Thymus (tissue), 14 donors: ENCODE data around the gene RAB42. TPM values are rescaled to one million over a fixed set of nuclear protein-coding genes. Genes with fewer than 3 reads are reported as not detected.

Experiments used
- DNase-seq, 9 donors: peaks; one replicate each; pipeline ENCODE4 v3.0.0-alpha.2; 2013; ENCODE audit warnings: low spot score in 9 of 9, low read depth in 6 of 9, missing footprints in 1 of 9
- H3K27ac ChIP-seq, 2 donors: one replicate each; pipeline ENCODE4 v1.5.1; 2013; ENCODE audit warnings: control low read depth in 1 of 2, low read depth in 1 of 2, low read length in 1 of 2, mild to moderate bottlenecking in 1 of 2, moderate library complexity in 1 of 2
- H3K27me3 ChIP-seq, 2 donors: one replicate each; pipeline ENCODE4 v1.5.1; 2013; ENCODE audit warnings: low read length in 1 of 2; ENCODE audit not compliant: control insufficient read depth in 2 of 2, insufficient read depth in 1 of 2
- H3K36me3 ChIP-seq, 2 donors: one replicate each; pipeline ENCODE4 v1.5.1; 2013; ENCODE audit warnings: low read length in 1 of 2, mild to moderate bottlenecking in 1 of 2, moderate library complexity in 1 of 2; ENCODE audit not compliant: control insufficient read depth in 2 of 2, insufficient read depth in 2 of 2
- H3K4me1 ChIP-seq, 2 donors: one replicate each; pipeline ENCODE4 v1.5.1; 2013; ENCODE audit warnings: low read length in 2 of 2; ENCODE audit not compliant: control insufficient read depth in 2 of 2, insufficient read depth in 2 of 2
- H3K4me3 ChIP-seq, 2 donors: one replicate each; pipeline ENCODE4 v1.5.1; 2013; ENCODE audit warnings: low read length in 2 of 2, control low read depth in 1 of 2, mild to moderate bottlenecking in 1 of 2
- H3K9me3 ChIP-seq, 2 donors: one replicate each; pipeline ENCODE4 v1.5.1; 2013; ENCODE audit warnings: low read length in 1 of 2, mild to moderate bottlenecking in 1 of 2; ENCODE audit not compliant: control insufficient read depth in 2 of 2, insufficient read depth in 1 of 2
- WGBS: extraction: QIAGEN DNeasy Blood & Tissue Kit; methylation state at CpG from one replicate; pipeline ENCODE4 v1.1.7; 2013; 5-methylcytosine and 5-hydroxymethylcytosine counted together
- long read RNA-seq, 10 donors: transcript quantifications; one replicate each; lab custom pipeline, GENCODE V29; 2026
- polyA plus RNA-seq: library from polyadenylated mRNA; stranded (reverse); fragments of 200-250 nt; gene quantifications from one replicate; pipeline ENCODE4 v1.2.3, GENCODE V29; 2013
- total RNA-seq: library from RNA; stranded (reverse); fragments of 120-200 nt; gene quantifications from one replicate; pipeline ENCODE4 v1.2.4, GENCODE V29; 2013
- donor health status: healthy.

Gene RAB42
- total RNA-seq, result 51.5 TPM
- 18.6 TPM for polyA plus RNA-seq
- long read RNA-seq, donor 1, transcript RAB42-202 (2 exons, 857 nt), result major isoform, 5 of 5 reads
- long read RNA-seq, donor 1, partial matches to known transcripts, result 0 of 5 reads
- long read RNA-seq, donor 1, other reads (novel, unspliced or antisense), result 0 of 5 reads
- long read RNA-seq, donor 2, transcript RAB42-202 (2 exons, 857 nt), result major isoform, 83 of 84 reads
- long read RNA-seq, donor 2, partial matches to known transcripts, result 0 of 84 reads
- long read RNA-seq, donor 2, other reads (novel, unspliced or antisense), result 0 of 84 reads
- long read RNA-seq, donor 3, transcript RAB42-202 (2 exons, 857 nt), result major isoform, 50 of 52 reads
- long read RNA-seq, donor 3, partial matches to known transcripts, result 0 of 52 reads
- long read RNA-seq, donor 3, other reads (novel, unspliced or antisense), result 0 of 52 reads
- long read RNA-seq, donor 4, transcript RAB42-202 (2 exons, 857 nt), result major isoform, 25 of 25 reads
- long read RNA-seq, donor 4, partial matches to known transcripts, result 0 of 25 reads
- long read RNA-seq, donor 4, other reads (novel, unspliced or antisense), result 0 of 25 reads
- long read RNA-seq, donor 5, transcript RAB42-202 (2 exons, 857 nt), result major isoform, 42 of 42 reads
- long read RNA-seq, donor 5, partial matches to known transcripts, result 0 of 42 reads
- long read RNA-seq, donor 5, other reads (novel, unspliced or antisense), result 0 of 42 reads
- long read RNA-seq, donor 6, transcript RAB42-202 (2 exons, 857 nt), result major isoform, 34 of 35 reads
- long read RNA-seq, donor 6, partial matches to known transcripts, result 0 of 35 reads
- long read RNA-seq, donor 6, other reads (novel, unspliced or antisense), result 0 of 35 reads
- long read RNA-seq, donor 7, transcript RAB42-202 (2 exons, 857 nt), result major isoform, 33 of 33 reads
- long read RNA-seq, donor 7, partial matches to known transcripts, result 0 of 33 reads
- long read RNA-seq, donor 7, other reads (novel, unspliced or antisense), result 0 of 33 reads
- long read RNA-seq, donor 8, transcript RAB42-202 (2 exons, 857 nt), result major isoform, 10 of 11 reads
- long read RNA-seq, donor 8, partial matches to known transcripts, result 0 of 11 reads
- long read RNA-seq, donor 8, other reads (novel, unspliced or antisense), result 0 of 11 reads
- long read RNA-seq, donor 9, transcript RAB42-202 (2 exons, 857 nt), result major isoform, 35 of 43 reads
- long read RNA-seq, donor 9, partial matches to known transcripts, result 8 of 43 reads
- long read RNA-seq, donor 9, other reads (novel, unspliced or antisense), result 0 of 43 reads
- long read RNA-seq, donor 10, transcript RAB42-202 (2 exons, 857 nt), result major isoform, 40 of 40 reads
- long read RNA-seq, donor 10, partial matches to known transcripts, result 0 of 40 reads
- long read RNA-seq, donor 10, other reads (novel, unspliced or antisense), result 0 of 40 reads

DNA sequence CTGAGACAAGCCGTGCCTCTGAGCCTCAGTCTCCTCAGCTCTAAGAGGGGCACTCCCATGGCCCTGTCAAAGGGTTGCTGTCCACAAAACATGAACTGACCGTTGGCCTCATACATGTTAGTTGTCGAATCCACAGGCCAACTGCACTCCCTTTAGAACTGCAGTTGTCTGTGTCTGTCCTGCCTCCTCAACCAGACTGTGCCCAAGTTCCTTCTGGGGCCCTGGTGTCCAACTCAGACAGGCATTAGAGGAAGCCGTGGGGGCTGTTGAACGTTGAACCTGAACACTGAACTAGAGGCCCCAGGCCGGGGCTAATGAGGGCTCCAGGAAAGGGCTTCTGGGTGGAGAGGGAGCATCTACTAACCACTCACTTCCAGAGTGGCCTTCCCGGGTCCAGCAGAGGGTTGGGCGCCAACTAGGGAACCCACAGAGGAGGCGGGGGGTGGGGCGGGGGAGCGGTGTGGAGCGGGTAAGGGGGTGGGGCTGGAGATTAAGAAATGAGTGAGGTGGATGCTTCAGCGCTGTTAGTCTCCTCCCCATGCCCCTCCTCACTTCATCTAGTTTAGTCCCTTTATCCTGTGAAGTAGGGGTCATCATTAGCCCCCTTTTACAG is at the start of gene RAB42:
RAB42 (plus strand) TSS at position 558 of the 613 bp plus-strand sequence. CDS start 247 bp downstream, outside the sequence.
- Histone ChIP-seq H3K36me3 (peaks cover 0 to 5% of the 10 kb centered on the region in 2 donors), H3K27me3 (peaks cover 0 to 19% of the 10 kb centered on the region in 2 donors), H3K4me1 (peaks cover 5 to 11% of the 10 kb centered on the region in 2 donors), H3K4me3 (peak within 1 kb of the TSS; percentile 36 to 55), H3K9me3 (no peaks in the 10 kb centered on the region), H3K27ac (peak within 1 kb of the TSS; percentile 52 to 62)
- WGBS, result 24% methylated on average over 13 of the region's 13 CpGs
- peak in 1 of 9 donors; percentile 35 for DNase-seq

- no peaks in the 10 kb centered on the region for H3K9me3 ChIP-seq
- WGBS, result 98% methylated on average over 4 of the region's 4 CpGs
- H3K4me1 ChIP-seq, result no peaks in the 10 kb centered on the region
- DNase-seq, result no peak
- no peaks in the 10 kb centered on the region for H3K36me3 ChIP-seq
- no peaks in the 10 kb centered on the region for H3K27me3 ChIP-seq
- no peak overlapping the region for H3K4me3 ChIP-seq
- H3K27ac ChIP-seq, result no peak overlapping the region
Measured at GRCh38 chr1:28545246-28545628, 46.8 kb upstream of the RAB42 start.

DNA sequence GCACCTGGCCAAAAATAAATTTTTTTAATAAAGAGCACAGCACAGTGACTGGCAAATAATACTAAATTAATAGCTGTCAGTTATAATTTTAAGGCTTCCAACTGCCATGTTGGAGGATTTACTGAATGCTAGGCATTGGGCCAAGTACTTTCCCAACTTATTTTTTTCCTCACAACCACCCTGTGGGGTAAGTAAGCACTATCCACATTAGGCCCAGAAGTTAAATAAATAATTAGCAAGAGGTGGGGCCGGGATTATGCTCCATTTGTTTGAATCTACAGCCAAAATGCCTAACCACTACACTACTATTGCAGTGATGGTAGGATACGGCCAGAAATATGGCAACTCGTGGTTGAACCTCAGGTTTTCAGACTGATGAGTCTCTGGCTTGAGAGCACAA is 43.7 kb upstream of the RAB42 start:
- H3K36me3 ChIP-seq, result no peaks in the 10 kb centered on the region
- H3K4me1 ChIP-seq, result peaks cover 0 to 6% of the 10 kb centered on the region in 2 donors
- H3K9me3 ChIP-seq, result no peaks in the 10 kb centered on the region
- 93% methylated on average over 3 of the region's 3 CpGs for WGBS
- no peaks in the 10 kb centered on the region for H3K27me3 ChIP-seq
- no peak for DNase-seq
- no peak overlapping the region for H3K27ac ChIP-seq
- no peak overlapping the region for H3K4me3 ChIP-seq

DNA sequence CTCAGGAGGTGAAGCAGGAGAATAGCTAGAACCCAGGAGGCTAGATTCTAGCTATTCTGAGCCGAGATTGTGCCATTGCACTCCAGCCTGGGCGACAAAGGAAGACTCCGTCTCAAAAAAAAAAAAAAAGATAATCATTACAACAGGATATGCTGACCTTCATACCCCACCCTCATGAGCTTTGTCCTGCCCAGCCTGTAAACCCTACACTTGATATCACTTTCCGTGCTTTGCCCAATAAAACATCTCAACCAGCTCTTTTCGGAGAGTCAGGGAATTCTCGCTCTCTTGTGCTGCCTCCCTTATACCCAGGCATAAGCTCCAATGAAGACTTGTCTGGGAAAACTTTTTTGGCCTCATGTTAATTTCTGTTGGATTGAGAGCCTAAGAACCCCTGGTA is 40.7 kb upstream of the RAB42 start:
- Histone ChIP-seq H3K27ac (no peak overlapping the region), H3K27me3 (no peaks in the 10 kb centered on the region), H3K4me3 (no peak overlapping the region), H3K4me1 (peaks cover 0 to 17% of the 10 kb centered on the region in 2 donors), H3K9me3 (no peaks in the 10 kb centered on the region), H3K36me3 (peaks cover 5 to 6% of the 10 kb centered on the region in 2 donors)
- no peak for DNase-seq
- WGBS, result 98% methylated on average over 6 of the region's 6 CpGs

GRCh38 chr1:28552758-28553663 is 39.1 kb upstream of the RAB42 start, which contains the start of gene TRNAU1AP:
Gene TRNAU1AP, plus strand, starts transcription at chr1:28553085. Its CDS starts 26 bp downstream, at chr1:28553111.
- Histone ChIP-seq H3K27ac (peak within 1 kb of the TSS; percentile 81 to 92), H3K4me3 (peak within 1 kb of the TSS; percentile 94 to 96), H3K27me3 (no peaks in the 10 kb centered on the region), H3K9me3 (no peaks in the 10 kb centered on the region), H3K4me1 (peaks cover 0 to 17% of the 10 kb centered on the region in 2 donors), H3K36me3 (peaks cover 17% of the 10 kb centered on the region in 2 donors)
- peak; percentile 90 to 98 (median 96) for DNase-seq
- WGBS, result under 1% methylated on average over 63 of the region's 63 CpGs

DNA sequence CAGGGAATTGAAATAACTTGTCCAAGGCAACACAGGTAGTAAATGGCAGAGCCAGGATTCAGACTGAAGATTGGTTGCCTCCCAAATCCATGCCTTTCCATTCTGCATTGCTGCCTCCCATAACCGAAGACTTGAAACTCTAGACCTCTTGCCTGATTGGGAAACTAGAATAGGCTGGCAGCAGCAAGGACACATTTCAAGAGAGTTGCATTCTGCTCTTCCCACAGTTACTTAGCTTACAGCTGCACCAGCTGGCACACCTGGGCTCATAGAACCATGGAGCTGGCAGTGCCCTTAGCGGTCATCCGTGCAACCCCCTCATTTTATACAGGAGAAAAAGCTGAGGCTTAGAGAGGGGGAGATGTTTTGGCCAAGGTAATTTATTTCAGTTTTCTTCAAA is 31.2 kb upstream of the RAB42 start:
- H3K4me1 ChIP-seq, result no peaks in the 10 kb centered on the region
- H3K9me3 ChIP-seq, result no peaks in the 10 kb centered on the region
- H3K36me3 ChIP-seq, result peaks cover 48 to 65% of the 10 kb centered on the region in 2 donors
- no peak for DNase-seq
- no peaks in the 10 kb centered on the region for H3K27me3 ChIP-seq
- no peak overlapping the region for H3K4me3 ChIP-seq
- 98% methylated on average over 3 of the region's 3 CpGs for WGBS
- no peak overlapping the region for H3K27ac ChIP-seq

- H3K27me3 ChIP-seq, result no peaks in the 10 kb centered on the region
- H3K9me3 ChIP-seq, result no peaks in the 10 kb centered on the region
- H3K4me3 ChIP-seq, result no peak overlapping the region
- H3K36me3 ChIP-seq, result peaks cover 60 to 71% of the 10 kb centered on the region in 2 donors
- no peak overlapping the region for H3K27ac ChIP-seq
- DNase-seq, result no peak
- H3K4me1 ChIP-seq, result no peaks in the 10 kb centered on the region
Measured at GRCh38 chr1:28564310-28564709, 27.8 kb upstream of the RAB42 start.
